GM19395 (cell line): ENCODE data around the gene HOXC5.

Experiments used
- ATAC-seq: cut with Tn5 transposase; IDR thresholded peaks from one replicate; pipeline ENCODE4 v1.9.1; 2021; ENCODE audit warnings: mild to moderate bottlenecking, moderate library complexity; ENCODE audit not compliant: unreplicated experiment

The HOXC5 gene

DNA sequence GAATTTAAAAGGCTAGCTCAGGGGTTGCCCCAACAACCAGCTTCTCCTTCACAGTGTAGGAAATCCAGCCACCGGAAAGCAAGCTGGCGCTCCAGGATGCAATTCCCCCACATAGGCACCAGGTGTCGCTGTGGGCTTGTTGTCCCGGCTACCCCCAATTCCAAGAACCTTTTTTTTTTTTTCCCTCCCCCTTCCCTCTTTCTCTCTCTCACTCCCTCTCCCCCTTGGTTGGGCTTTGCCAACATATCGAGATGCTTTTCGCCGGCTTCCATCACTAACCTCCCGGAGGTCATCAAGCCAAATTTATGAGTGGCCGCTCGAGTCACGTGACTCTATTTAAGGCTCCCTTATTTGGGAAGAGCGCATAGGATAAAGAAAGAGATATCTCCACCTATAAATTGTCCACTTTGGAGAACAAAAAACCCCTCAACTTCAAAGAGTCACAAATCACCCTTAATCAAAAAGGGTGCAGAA, at the start of gene HOXC5:
Gene HOXC5 (plus strand): TSS at position 424 of the 474 bp plus-strand sequence. CDS start 73 bp downstream, outside the sequence.
- no peak for ATAC-seq

DNA sequence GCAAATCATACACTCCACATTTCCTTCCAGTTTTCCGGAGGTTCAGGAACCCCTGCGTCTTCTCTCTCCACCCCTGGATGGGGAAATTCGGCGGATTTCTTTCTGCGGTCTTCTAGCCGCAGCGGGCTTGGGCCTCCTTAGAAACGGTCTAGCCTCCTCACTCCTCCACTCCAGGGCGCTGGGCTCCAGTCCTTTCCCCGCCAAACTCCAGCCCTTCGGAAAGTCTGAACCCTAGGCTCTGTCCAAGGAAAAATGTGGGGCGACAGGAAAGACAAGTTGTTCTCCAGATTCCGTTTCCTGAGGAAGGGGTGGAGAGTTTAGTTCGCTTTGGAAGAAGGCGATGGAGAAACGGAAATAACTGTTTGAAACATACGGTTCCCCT, 49.3 kb upstream of the HOXC5 start:
- ATAC-seq, result no peak

DNA sequence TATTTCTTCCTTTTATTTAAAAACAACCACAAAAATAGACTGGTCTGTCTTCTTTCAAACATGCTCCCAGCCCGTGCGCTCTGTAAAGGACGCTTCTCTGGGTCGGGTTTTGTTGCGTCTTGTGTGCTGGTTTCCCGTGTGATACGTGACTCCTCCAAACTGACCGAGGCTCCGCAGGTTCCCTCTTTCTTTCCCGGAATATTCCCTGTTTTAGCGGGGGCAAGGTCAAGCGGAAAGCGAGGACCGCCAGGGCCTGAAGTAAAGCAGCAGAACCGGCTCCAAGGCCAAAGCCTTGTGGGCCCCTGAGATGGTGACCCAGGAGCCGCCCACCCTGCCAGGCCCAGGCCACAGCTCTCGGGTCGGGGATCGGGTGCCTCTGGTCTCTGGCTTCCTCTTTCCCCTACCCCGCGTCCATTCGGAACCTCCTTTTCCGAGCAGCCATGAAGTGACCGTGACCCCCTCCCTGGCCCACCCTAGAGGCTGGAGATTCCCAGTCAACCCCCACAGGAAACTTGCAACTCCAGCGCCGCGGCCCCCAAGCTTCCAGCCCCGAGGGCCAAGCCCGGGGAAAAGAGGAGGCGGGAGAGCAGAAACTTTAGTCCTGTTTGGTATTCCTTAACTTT, 48.8 kb upstream of the HOXC5 start:
- ATAC-seq, result no peak

DNA sequence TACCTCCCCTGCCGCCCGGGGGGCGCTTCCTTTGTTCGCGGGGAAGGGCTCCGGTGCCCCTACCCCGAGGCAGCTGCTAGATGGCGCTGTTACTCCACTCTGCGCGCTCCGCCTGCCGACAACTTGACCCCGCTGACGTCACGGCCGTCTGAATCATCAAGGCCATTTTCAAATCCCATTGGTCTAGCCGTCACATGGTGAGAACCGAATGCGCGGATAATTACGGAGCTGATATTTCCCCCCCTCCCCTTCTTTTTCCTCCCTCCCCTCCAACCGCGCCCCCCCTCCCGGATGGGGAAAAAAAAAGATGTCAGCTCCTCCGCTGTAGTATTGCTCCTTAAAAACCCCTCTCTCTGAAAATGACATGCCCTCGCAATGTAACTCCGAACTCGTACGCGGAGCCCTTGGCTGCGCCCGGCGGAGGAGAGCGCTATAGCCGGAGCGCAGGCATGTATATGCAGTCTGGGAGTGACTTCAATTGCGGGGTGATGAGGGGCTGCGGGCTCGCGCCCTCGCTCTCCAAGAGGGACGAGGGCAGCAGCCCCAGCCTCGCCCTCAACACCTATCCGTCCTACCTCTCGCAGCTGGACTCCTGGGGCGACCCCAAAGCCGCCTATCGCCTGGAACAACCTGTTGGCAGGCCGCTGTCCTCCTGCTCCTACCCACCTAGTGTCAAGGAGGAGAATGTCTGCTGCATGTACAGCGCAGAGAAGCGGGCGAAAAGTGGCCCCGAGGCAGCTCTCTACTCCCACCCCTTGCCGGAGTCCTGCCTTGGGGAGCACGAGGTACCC, 47.8 kb upstream of the HOXC5 start, which contains the start of gene HOXC10:
Gene HOXC10 (plus strand): TSS at position 246 of the 791 bp plus-strand sequence. CDS start 114 bp downstream, at position 360.
- ATAC-seq, result peak; percentile 61

DNA sequence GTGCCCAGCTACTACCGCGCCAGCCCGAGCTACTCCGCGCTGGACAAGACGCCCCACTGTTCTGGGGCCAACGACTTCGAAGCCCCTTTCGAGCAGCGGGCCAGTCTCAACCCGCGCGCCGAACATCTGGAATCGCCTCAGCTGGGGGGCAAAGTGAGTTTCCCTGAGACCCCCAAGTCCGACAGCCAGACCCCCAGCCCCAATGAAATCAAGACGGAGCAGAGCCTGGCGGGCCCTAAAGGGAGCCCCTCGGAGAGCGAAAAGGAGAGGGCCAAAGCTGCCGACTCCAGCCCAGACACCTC, 47.2 kb upstream of the HOXC5 start:
- ATAC-seq, result no peak

DNA sequence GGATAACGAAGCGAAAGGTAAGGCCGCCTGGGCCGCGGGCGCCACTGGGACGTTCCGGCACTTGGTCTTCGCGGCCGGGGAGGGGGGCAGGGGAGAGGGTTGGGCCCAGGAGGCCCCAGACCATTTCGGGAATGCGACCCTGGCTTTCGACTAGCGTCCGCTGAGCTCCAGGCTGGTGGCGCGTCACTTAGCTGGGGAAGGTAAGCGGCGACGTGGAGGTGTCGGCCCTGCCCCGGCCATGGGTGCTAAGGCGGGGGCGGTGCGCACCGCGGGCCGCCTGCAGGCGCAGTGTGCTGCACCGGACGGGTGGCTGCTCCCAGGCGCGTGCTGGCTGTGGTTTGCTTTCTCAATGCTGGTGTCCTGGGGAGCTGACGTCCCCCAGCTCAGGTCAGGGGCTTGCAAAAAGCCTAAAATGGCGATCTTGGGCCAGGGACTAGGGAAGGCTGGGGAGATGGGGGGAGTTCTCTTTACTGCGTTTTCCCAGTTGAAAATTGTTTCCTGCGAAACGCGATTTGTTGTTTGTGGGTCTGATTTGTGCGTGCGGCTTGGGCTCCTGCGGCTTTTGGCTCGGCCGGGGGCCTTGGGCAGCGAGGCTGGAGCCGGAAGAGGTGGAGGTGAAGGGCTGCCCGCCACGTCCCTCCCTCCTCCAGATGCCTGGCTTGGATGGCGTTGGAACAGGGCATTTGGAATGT, 46.7 kb upstream of the HOXC5 start:
- no peak for ATAC-seq

DNA sequence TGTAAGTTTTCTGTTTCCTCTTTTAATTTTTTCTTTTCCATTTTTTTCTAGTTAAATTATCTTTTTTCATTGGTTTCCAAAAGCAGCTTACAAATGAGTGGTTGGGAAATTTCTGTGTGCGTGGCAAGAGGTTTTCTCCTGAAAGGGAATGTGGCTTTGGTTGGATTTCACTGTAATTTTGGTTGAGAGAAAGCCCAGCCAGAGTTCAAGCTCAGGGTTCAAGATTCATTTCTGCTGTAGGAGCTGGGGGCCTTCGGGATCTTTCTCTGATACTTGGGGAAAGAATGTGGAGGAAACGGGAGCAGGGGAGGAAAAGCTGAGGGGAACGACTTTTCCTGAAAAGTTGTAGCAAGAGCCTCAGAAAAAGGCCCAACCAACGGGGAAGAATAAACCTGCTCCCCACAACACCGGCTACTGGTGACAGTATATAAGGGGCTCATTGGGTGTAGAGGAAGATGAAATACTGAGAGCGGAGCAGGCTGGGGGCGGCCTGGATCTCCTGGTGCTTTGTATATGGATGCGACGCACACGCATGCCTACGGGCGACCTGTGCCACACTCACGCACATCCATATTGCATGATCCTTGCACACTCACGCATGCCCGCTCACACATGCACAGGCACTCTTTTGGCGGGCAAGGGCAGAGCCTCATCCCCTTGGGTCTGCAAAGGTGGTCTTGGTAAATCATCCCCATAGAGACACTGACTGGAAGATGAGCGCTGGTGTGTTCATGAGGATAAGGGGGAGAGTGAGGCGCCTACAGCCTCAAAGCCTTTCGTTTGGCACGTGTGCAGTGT, 46.0 kb upstream of the HOXC5 start:
- no peak for ATAC-seq

DNA sequence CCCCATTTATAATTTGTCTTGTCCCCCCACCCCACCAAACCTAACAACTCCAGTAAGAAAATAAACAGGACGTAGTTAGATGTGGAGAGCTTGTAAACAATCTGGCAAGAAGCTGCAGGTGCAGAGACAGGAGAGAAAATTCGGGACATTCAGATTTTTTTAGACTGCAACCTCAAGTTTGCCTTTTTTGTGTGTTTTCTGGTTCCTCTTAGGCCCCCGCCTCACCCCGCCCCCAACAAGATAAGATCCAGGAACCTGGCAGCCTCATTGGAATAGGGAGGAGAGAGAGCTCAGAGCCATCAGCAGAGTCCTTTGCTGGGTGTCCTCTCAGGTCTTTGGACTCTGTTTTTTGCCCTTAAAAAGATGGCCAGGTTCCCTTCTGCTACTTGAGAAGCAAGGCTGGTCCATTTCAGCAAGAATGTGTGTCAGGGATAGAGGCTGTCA, 45.0 kb upstream of the HOXC5 start:
- no peak for ATAC-seq

DNA sequence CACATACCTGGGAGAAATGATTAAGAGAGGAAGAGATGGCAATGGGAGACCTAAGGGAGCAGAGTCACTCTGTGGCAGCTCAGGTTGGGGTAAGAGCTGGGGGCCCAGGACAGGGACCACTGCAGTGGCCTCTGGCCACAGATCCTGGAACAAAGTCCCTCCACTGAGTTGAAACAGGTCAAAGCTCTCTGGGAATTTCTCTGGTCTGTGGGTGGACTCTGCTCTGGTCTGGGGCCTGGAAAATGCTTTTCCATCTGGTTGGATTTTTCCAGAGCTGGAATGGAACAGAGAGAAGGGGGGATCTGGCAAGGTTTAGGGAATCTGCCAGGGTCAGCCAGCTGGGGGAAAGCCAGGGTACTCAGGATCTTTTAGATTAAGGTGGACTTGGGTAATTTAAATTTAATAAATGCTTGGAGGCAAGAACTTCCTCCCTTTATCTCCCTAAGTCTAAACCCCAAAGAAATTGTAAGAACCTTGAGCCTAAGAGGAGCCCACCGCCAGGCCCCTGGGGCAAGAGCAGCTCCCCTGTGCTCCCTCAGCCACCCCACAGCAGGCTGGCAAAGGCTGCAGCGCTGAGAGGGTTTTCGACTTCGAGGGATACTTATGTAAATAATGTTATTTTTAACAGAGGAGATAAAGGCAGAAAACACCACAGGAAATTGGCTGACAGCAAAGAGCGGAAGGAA, 44.2 kb upstream of the HOXC5 start:
- ATAC-seq, result no peak

DNA sequence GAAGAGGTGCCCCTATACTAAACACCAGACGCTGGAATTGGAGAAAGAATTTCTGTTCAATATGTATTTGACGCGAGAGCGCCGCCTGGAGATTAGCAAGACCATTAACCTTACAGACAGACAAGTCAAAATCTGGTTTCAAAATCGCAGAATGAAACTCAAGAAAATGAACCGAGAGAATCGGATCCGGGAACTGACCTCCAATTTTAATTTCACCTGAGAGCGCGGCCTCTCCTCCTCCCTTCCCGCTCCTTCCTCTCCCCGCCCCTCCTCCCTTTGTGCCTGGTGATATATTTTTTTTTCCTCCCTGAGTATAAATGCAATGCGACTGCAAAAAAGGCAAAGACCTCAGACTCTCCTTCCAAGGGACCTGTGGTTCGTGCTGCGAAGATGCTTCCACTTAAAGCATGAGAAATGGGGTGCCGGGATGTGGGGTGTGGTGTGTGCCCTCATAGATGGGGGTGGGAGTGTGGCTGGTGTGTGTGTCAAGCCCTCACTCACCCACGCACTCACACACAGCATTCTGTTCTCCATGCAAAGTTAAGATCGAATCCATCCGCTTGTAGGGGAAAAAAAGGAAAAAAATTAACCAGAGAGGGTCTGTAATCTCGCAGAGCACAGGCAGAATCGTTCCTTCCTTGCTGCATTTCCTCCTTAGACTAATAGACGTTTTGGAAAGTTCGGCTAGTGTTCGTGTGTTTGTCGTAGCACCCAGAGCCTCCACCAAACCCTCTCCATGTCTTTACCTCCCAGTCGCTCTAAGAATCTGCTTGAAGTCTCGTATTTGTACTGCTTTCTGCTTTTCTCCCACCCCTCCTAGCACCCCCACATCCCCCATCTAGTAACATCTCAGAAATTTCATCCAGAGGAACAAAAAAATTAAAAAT, 43.4 kb upstream of the HOXC5 start:
- ATAC-seq, result peak; percentile 56

DNA sequence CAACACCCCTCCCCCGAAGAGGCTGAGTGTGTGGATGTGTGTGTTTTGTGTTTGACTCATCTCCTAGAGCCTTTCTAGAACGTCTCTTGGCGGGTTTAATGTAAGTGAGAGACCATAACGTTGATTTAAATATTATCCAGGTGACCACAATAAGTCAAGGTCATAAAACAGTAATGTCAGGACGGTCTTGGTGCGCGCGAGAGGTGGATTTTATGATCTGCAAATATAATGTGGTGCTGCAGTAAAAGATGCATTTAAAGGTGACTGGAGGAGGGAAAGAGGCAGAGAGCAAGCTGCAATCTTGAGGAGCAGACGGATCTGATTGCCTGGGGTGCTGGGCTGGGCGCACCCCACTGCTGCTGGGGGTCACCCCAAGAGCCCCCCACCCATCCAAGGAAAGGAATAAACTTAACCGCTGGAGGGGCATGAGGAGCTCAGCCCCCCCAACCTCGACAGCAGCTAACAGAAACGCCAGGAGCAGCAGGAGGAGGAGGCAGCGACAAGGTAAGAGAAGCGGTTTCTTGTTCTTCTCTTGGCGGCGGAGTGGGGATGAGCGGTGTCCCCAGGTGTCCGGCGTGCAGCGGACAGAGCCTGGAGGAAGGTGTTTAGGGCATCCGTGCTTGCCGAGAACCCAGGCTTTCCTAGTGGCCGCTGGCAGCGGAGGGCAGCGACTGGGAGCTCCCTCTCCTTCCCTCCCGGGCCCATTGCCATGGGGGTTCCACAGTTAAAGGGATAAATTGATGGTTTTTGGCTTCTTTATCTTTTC, 42.4 kb upstream of the HOXC5 start:
- ATAC-seq, result no peak

DNA sequence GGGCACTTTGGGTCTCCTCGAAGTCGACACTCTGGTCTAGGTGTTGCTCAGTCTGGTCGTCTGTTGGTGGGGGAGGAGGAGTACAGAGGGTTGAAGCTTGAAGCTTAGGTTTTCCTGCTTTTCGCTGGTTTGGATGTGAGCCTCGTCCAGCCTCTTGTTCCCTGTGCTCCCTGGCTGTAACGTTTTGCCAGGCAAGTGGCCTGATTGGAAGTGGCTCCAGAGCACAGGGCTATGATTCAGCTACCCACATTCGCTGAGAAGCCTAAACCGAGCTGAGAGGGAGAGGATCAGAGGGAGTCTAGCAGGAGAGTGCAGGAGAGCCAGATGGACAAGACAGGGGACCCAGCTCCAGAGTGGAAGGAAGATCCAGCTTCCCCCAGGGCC, 41.8 kb upstream of the HOXC5 start:
- no peak for ATAC-seq

DNA sequence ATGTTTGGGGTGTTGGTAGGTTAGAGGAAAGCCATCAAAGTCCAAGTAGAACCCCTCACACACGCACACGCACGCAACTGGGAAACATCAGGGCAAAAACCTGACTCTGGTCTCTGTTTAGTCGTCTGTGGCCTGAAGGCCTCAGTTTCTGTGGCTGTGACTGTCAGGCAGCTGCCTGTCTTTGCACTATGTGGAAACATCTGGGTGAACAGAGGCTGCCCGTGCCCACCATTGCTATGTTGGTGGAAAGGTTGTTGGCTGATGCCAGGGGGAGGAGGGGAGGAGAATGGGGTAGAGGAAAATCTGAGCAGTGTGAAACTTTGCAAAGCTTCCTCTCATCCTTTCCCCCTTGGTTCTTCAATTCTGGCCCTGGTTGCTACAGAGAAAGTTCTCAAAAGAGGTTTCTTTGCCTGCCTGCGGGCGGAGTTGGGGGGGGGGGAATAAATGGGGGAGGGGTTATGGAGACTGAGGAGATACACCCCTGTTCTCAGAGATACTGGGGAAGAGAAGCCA, 40.4 kb upstream of the HOXC5 start:
- ATAC-seq, result no peak

DNA sequence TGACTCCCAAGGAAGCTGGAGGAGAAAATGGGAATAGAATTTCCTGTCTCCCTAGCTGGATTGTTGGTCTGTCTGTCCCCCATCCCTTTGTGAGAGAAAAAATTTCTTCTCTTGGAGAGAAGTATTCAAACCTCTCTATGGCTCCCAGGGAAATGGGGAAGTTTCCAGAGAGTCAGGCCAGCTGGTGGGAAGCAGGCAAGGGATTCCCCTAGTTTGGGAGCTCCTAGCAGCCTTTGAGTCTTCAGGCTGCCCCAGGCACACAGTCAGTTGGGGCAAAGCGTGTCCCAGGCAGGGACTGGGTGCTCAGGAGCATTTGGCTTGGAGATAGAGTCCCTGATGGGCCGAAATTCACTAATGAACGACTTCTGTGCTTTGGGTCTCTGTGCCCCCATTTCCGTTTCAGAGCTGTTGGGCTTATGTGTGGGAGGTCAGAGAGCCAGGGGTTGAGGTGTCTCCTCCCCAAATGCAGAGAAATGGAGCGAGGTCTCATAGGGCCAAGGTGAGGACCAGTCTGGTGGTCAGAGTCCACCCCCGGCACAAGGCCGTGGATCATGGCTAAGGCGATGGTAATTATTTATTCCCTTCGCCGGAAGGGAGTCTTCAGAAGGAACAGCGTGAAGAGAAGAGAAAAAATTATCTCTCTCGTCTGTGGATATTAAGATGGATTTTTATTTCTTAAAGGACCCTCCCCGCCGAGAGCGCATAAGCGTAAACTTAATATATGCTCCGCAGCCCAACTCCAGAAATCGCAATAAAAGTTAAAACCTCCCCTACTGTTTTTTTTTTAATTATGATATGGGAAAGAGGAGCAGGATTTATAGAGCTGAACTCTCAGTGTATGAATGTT, 39.5 kb upstream of the HOXC5 start:
- ATAC-seq, result no peak

DNA sequence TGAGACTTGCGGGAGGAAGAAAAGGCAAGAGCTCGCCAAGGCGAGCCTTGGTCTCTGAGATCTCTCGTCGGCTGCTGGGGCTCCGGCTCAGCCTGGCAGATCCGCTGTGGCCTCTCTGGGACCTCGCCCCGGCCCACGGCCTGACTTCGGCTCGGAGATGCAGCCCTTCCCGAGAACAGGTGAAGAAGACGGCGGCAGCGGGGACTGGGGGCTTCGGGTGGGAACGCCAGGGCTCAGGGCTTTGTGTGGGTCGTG, 38.9 kb upstream of the HOXC5 start:
- ATAC-seq, result no peak

DNA sequence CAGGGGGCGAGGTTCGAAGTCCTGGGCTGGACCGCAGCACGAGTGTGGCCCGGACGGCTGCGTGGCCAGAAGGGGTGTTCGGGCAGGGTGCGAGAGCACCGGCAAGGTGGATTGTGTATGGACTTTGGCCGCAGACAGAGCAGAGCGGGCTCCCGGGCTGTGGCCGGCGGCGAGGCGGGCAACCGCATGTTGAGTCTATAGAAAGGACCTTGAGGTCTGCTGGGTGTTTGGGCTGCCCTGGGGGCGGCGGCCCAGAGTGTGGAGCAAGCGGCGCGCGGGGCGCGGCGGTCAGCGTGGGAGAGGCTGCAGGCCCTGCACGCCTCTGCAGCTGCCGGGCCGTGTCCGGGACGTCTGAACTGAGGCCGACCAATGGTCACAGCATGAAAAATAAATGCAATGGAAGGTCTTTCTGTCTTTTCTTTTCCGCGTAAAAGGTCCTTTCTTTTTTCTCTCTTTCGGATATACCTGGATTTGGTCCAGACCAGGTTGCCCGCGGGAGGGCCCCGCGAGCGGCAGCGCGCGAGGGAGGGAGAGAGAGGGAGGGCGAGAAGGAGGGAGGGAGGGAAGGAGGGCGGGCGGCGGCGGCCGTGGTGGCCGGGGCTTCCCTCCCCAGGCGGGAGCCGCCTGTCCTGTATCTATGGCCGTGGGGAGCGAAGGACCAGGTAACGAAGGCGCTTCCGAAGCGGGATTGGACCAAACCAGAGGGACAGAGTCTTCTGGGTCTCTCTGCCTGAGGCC, 38.4 kb upstream of the HOXC5 start:
- no peak for ATAC-seq

DNA sequence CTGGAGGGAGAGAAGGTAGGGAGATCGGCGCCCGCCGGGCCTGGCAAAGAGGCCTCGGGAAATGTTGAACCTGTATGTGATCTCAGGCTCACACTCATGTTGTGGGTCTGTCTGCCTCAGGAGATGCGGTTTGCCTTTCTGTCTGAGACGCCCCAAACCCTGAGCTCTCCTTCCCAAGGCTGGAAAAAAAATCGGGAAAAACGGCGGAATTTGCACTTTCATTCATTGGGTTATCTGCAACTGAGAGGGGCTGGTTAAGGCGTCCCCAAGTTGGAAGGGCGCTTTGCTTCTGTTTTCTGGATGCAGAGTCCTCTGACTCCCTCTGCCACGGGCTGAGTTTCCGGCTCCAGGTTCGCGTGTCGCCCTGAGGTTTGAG, 37.9 kb upstream of the HOXC5 start:
- ATAC-seq, result no peak
